ENCODE data around the gene MPP1. TPM values are rescaled to one million over a fixed set of nuclear protein-coding genes. Genes with fewer than 3 reads are reported as not detected.

MPP1 gene
- total RNA-seq, 2 experiments from 2014 or later, result 26.5 to 29.8 TPM

- no peak for DNase-seq
- Mint-ChIP-seq H3K4me3 (peak overlapping the region; percentile 75), H3K27me3 (peaks cover 8% of the 10 kb centered on the region), H3K36me3 (ENCODE audit: low read depth) (peaks cover 15% of the 10 kb centered on the region), H3K9me3 (no peaks in the 10 kb centered on the region), H3K4me1 (peaks cover 35% of the 10 kb centered on the region), H3K27ac (no peak overlapping the region)
- ChIA-PET CTCF (interaction anchor here (1.3 to 5.1 kb wide), 10 partner anchors 9 to 93 kb away, joined by 3 to 71 read pairs (median 12); partner anchors contain the start of genes DKC1 and SMIM9), POLR2A (interaction anchor here (0.6 to 4.5 kb wide), 8 partner anchors 12 to 37 kb away, joined by 3 to 39 read pairs (median 7); partner anchors contain the start of gene DKC1)
Observed at GRCh38 chrX:154749856-154750255, 55.4 kb downstream of the MPP1 start.

DNA sequence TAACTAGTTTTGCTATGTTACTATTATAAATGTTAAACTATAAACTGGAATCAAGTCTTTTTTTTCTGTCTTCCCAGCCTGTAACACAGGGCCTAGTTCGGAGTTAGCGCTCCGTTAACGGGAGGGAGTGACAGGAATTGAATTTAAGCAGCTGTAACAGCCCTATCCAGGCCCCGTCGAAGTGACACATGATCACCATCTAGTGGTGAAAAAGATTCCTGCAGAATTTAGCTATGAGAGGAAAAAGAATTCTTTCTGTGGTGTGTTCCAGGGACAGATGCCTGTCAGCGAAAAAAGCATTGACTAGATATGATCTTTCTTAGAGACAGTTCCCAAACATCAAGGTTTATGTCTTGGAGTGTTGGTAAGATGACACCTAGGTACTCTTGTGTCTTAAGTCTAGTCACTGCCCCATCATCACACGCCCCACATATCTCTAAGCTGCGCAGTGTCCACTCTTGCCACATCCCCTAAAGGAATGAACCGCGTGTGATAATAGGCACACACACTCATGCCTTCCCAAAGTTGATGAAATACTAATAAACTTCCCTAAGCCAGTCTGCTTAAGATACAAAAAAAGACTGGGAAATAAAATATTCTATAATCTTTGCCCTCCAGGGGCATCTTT is 56.5 kb downstream of the MPP1 start:
- H3K4me3 Mint-ChIP-seq, result peak overlapping the region; percentile 68

GRCh38 chrX:154742613-154743012 is 62.7 kb downstream of the MPP1 start:
- Mint-ChIP-seq H3K36me3 (ENCODE audit: low read depth) (peaks cover 35% of the 10 kb centered on the region), H3K27ac (no peak overlapping the region), H3K9me3 (no peaks in the 10 kb centered on the region), H3K27me3 (no peaks in the 10 kb centered on the region), H3K4me1 (peaks cover 55% of the 10 kb centered on the region), H3K4me3 (no peak overlapping the region)
- CTCF ChIA-PET, result no interaction called here
- POLR2A ChIA-PET, result no interaction called here
- DNase-seq, result no peak

More for the DNA sequence above, 56.5 kb downstream of the MPP1 start:
- Mint-ChIP-seq H3K27me3 (peaks cover 8% of the 10 kb centered on the region), H3K9me3 (no peaks in the 10 kb centered on the region), H3K27ac (peak overlapping the region; percentile 31), H3K4me1 (peaks cover 35% of the 10 kb centered on the region), H3K36me3 (ENCODE audit: low read depth) (peaks cover 19% of the 10 kb centered on the region)
- CTCF ChIA-PET, result interaction anchor here (0.9 to 5.1 kb wide), 14 partner anchors 8 to 206 kb away, joined by 3 to 71 read pairs (median 10); partner anchors contain the start of genes DKC1 and SMIM9
- POLR2A ChIA-PET, result interaction anchor here (0.7 to 4.5 kb wide), 9 partner anchors 8 to 35 kb away, joined by 3 to 39 read pairs (median 10); partner anchors contain the start of gene DKC1
- DNase-seq, result peak; percentile 50

GRCh38 chrX:154739952-154740465 is 65.3 kb downstream of the MPP1 start:
- POLR2A ChIA-PET, result interaction anchor here (1.0 to 1.9 kb wide), 3 partner anchors 9 to 193 kb away, joined by 3 to 8 read pairs (median 5); partner anchors contain the start of gene IKBKG
- Mint-ChIP-seq H3K27me3 (no peaks in the 10 kb centered on the region), H3K36me3 (ENCODE audit: low read depth) (peaks cover 37% of the 10 kb centered on the region), H3K4me3 (no peak overlapping the region), H3K4me1 (peaks cover 70% of the 10 kb centered on the region), H3K9me3 (no peaks in the 10 kb centered on the region), H3K27ac (peak overlapping the region; percentile 31)
- DNase-seq, result no peak
- CTCF ChIA-PET, result interaction anchor here (1.0 to 1.4 kb wide), 3 partner anchors 9 to 21 kb away, joined by 3 to 5 read pairs (median 4); no protein-coding TSS in a partner anchor

DNA sequence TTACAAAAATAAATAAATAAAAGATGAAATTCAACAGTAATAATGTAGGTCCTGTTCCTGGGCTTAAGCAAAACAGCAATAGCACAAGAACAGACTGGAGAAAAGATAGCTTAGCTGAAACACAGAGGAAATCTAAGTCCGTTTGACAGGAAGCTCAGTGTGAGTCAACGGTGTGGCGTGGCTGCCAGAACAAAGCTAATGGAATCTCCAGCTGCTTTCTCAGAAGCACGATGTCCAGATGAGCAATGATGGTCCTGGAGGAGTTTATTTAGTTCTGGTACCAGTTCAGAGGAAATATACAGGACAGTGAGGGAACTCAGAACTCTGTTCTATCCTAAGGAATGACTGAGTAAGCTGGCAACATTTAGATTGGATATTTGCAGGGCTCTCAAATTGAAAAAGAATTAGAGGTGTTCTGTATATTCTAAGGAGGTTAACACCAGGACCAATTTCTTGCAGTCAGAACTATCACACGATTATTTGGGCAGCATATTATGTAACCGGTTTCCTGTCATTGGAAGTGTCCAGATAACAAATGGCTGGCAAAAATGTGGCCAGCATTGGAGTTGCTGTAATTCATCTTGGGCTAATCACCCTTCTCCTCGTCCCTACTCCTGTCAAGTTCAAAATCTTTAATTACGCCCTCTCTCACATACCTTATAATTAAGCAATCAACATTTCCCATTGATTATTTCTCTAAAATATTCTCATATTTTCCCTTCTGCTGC is 67.1 kb downstream of the MPP1 start:
- Mint-ChIP-seq H3K4me3 (peak overlapping the region; percentile 24), H3K27me3 (no peaks in the 10 kb centered on the region), H3K36me3 (ENCODE audit: low read depth) (peaks cover 30% of the 10 kb centered on the region), H3K9me3 (no peaks in the 10 kb centered on the region), H3K27ac (peak overlapping the region; percentile 98), H3K4me1 (peaks cover 86% of the 10 kb centered on the region)
- DNase-seq, result peak; percentile 42
- ChIA-PET CTCF (interaction anchor here (0.7 to 2.2 kb wide), 6 partner anchors 8 to 22 kb away, joined by 3 to 26 read pairs (median 4); partner anchors contain the start of gene GAB3), POLR2A (interaction anchor here (0.6 to 1.1 kb wide), 5 partner anchors 10 to 856 kb away, joined by 3 to 10 read pairs (median 3); partner anchors contain the start of gene GAB3)

DNA sequence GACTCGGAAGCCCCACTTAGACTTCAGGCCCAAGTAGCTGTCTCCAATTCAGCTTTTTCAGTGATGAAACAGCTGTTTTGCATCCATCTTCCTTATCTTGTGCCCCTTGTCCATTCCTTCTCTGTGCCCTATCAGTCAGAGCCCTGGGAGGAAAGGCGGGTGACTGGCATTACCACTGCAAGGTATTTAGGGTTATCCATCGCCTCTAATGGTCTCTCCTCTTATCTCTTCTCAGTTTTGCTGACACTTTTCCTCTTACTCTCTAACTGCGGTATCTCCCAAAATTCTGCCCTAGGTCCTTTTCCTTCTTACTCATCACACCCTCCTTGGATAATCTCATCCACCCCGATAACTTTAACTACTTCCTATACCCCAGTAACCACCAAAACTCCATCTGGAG is 68.1 kb downstream of the MPP1 start:
- Mint-ChIP-seq H3K27ac (peak overlapping the region; percentile 98), H3K4me1 (peaks cover 91% of the 10 kb centered on the region), H3K4me3 (peak overlapping the region; percentile 27), H3K27me3 (no peaks in the 10 kb centered on the region), H3K36me3 (ENCODE audit: low read depth) (peaks cover 24% of the 10 kb centered on the region), H3K9me3 (no peaks in the 10 kb centered on the region)
- no peak for DNase-seq
- CTCF ChIA-PET, result interaction anchor here (1.1 to 2.2 kb wide), 2 partner anchors 7 to 12 kb away, joined by 4 to 26 read pairs; partner anchors contain the start of gene GAB3
- POLR2A ChIA-PET, result no interaction called here

DNA sequence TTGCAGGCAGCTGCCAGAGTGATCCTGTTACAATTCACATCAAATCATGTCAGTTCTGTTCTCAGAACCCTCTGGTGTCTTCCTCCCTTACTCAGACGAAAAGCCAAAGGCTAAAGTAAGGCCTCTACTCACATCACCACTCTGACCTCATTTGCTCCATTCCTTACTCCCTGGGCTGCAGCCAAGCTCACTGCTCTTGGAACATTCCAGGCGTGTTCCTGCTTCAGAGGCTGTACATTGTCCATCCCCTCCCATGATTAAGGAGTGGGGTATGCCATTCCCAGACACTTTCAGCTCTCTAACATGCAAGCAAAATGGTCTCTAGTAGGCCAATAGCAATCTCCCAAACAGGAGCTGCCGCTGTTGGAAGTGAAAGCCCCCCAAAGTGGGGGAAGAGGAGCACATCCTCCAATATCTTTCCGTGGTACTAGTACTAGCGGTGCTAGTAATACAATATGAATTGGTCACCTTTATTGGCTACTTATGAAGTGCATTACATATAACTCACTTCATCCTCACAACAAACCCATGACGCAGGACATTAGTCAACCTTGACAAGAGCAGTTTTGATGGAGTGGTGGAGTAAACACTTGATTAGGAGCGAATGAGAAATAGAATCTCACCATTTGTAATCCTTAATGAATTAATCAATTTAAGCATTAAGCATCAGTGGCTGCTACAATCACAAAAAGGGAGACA is 69.4 kb downstream of the MPP1 start:
- Mint-ChIP-seq H3K4me3 (peak overlapping the region; percentile 56), H3K4me1 (peaks cover 96% of the 10 kb centered on the region), H3K36me3 (ENCODE audit: low read depth) (peaks cover 28% of the 10 kb centered on the region), H3K9me3 (no peaks in the 10 kb centered on the region), H3K27ac (peak overlapping the region; percentile 98), H3K27me3 (no peaks in the 10 kb centered on the region)
- no peak for DNase-seq
- CTCF ChIA-PET, result interaction anchor here (4.6 kb wide), 1 partner anchor 13 kb away, joined by 23 read pairs; no protein-coding TSS in a partner anchor
- POLR2A ChIA-PET, result interaction anchor here (0.7 to 3.1 kb wide), 2 partner anchors 11 to 16 kb away, joined by 3 to 13 read pairs; no protein-coding TSS in a partner anchor

GRCh38 chrX:154734061-154734781 is 71.1 kb downstream of the MPP1 start:
- CTCF ChIA-PET, result interaction anchor here (4.6 kb wide), 1 partner anchor 15 kb away, joined by 23 read pairs; no protein-coding TSS in a partner anchor
- Mint-ChIP-seq H3K27ac (peak overlapping the region; percentile 98), H3K9me3 (no peaks in the 10 kb centered on the region), H3K4me1 (peaks cover 98% of the 10 kb centered on the region), H3K36me3 (ENCODE audit: low read depth) (peaks cover 25% of the 10 kb centered on the region), H3K4me3 (peak overlapping the region; percentile 66), H3K27me3 (no peaks in the 10 kb centered on the region)
- POLR2A ChIA-PET, result interaction anchor here (1.1 to 3.1 kb wide), 4 partner anchors 15 to 29 kb away, joined by 3 to 13 read pairs (median 4); partner anchors contain the start of gene DKC1
- peak; percentile 46 for DNase-seq

DNA sequence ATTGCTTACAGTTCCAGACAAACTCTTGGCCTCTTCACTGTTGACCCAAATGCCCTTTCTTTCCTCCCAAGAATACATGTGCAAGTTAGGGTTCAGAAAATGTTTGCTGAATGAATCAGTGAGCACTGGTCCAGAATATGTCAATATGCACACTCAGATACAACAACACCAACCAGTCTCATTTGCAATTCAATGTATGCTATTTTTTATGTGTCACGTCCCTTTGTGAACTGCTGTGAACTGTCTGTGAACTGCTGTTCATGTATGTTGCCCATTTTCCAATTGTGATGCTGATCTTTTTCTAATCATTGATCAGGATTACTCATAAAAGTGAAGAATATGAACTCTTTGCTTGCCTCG is 72.2 kb downstream of the MPP1 start:
- DNase-seq, result no peak
- Mint-ChIP-seq H3K4me3 (peak overlapping the region; percentile 67), H3K27ac (peak overlapping the region; percentile 98), H3K4me1 (peaks cover 97% of the 10 kb centered on the region), H3K27me3 (no peaks in the 10 kb centered on the region), H3K36me3 (ENCODE audit: low read depth) (peaks cover 28% of the 10 kb centered on the region), H3K9me3 (no peaks in the 10 kb centered on the region)
- ChIA-PET CTCF (interaction anchor here (4.6 kb wide), 1 partner anchor 16 kb away, joined by 23 read pairs; no protein-coding TSS in a partner anchor), POLR2A (interaction anchor here (3.6 kb wide), 1 partner anchor 17 kb away, joined by 20 read pairs; the partner anchor contains the start of gene GAB3)

DNA sequence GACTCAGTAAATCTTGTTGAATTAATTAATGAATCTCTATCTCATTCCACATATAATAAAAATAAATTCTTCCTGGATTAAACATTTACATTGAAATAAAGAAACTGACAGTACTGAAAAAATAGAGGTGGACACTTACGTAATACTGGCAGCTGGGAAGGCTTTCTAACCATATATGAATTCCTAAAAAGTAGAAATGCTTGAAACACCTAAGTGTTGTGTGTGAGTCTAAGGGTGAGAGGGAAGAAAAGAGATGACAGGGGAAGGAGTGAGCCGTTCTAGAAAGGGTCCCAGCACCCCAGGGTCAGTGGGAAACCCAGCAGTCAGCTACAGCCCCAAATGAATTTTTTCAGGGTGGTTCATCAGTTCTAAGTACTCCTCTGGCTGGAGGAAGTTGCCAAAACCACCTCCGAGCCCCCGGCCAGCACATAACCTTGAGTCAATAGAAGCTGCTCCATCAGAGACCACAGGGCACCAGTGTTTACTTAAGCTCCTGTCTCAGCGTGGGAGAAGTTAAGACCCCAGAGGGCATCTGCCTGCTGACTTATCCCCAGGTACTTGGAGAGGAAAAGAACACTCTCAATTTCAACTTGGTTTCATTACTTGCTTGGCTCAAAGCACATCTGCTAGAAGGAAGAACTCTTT is 72.7 kb downstream of the MPP1 start:
- Mint-ChIP-seq H3K27me3 (no peaks in the 10 kb centered on the region), H3K36me3 (ENCODE audit: low read depth) (peaks cover 27% of the 10 kb centered on the region), H3K4me1 (peaks cover 99% of the 10 kb centered on the region), H3K4me3 (peak overlapping the region; percentile 67), H3K27ac (peak overlapping the region; percentile 98), H3K9me3 (no peaks in the 10 kb centered on the region)
- DNase-seq, result no peak
- POLR2A ChIA-PET, result interaction anchor here (1.1 to 3.6 kb wide), 3 partner anchors 13 to 20 kb away, joined by 4 to 20 read pairs (median 6); partner anchors contain the start of gene GAB3
- CTCF ChIA-PET, result interaction anchor here (4.1 to 4.6 kb wide), 2 partner anchors 14 to 17 kb away, joined by 23 read pairs; no protein-coding TSS in a partner anchor

DNA sequence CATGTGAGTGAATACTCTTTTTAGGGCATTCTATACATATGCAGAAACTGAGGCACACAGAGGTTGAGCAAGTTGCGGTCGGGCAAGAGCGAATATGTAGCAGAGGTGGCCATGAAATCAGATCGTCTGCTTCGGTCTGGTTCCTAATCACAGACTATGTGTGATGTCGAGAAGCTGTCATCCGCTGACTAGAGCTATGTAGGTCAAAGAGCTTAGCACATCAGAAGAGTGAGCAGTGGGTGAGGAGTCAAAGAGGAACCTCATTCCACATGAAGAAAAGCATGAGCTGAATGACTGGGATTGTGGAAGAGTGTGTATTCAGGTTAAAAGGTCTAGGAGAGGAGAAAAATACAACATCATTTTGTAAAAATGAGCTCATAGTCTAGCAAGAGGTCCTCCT is 73.4 kb downstream of the MPP1 start:
- ChIA-PET CTCF (interaction anchor here (4.1 to 4.6 kb wide), 2 partner anchors 14 to 17 kb away, joined by 23 read pairs; no protein-coding TSS in a partner anchor), POLR2A (interaction anchor here (0.9 to 3.6 kb wide), 5 partner anchors 12 to 184 kb away, joined by 3 to 20 read pairs (median 4); partner anchors contain the start of genes DKC1, GAB3 and IKBKG)
- peak overlapping the region; percentile 40 for H3K4me3 Mint-ChIP-seq
- H3K27me3 Mint-ChIP-seq, result no peaks in the 10 kb centered on the region
- no peaks in the 10 kb centered on the region for H3K9me3 Mint-ChIP-seq
- no peak for DNase-seq
- H3K27ac Mint-ChIP-seq, result peak overlapping the region; percentile 98
- peaks cover 24% of the 10 kb centered on the region for H3K36me3 Mint-ChIP-seq (ENCODE audit: low read depth)
- peaks cover 99% of the 10 kb centered on the region for H3K4me1 Mint-ChIP-seq
